OCI-LY3 (cell line): ENCODE results near the gene DFFA.

Experiments used
- H2AFZ ChIP-seq: fragments of 200-600, 300-600 bp; shearing (Covaris generic); 2 replicates; pipeline ENCODE4 v1.6.0; 2014; ENCODE audit warnings: antibody characterized with exemption, low read depth, low read length
- H3K27ac ChIP-seq: fragments of 200-600, 300-600 bp; sonication (generic); 2 replicates; pipeline ENCODE4 v1.5.1; 2014; ENCODE audit warnings: mild to moderate bottlenecking, low read length, moderate library complexity, mixed read lengths
- H3K27me3 ChIP-seq: fragments of 200-600, 300-600 bp; sonication (generic); 2 replicates; pipeline ENCODE4 v1.6.1; 2014; ENCODE audit warnings: low read depth, low read length, mixed read lengths
- H3K36me3 ChIP-seq: fragments of 200-600, 300-600 bp; sonication (generic); replicated peaks from 2 replicates; pipeline ENCODE3; 2014; ENCODE audit warnings: low read depth, low read length, mixed read lengths
- H3K4me1 ChIP-seq: fragments of 300-600, 200-600 bp; sonication (generic); 2 replicates; pipeline ENCODE4 v1.6.1; 2014; ENCODE audit warnings: low read length, mixed read lengths
- H3K4me2 ChIP-seq: fragments of 200-600, 300-600 bp; sonication (generic); 2 replicates; pipeline ENCODE4 v1.6.1; 2014; ENCODE audit warnings: low read length, mixed read lengths
- H3K4me3 ChIP-seq: fragments of 300-600, 200-600 bp; sonication (generic); 2 replicates; pipeline ENCODE4 v1.5.1; 2014; ENCODE audit warnings: antibody characterized with exemption, mild to moderate bottlenecking, low read length, moderate library complexity
- H3K79me2 ChIP-seq: fragments of 300-600, 200-600 bp; shearing (Covaris generic); 2 replicates; pipeline ENCODE4 v1.6.1; 2014; ENCODE audit warnings: mild to moderate bottlenecking, low read length, mixed read lengths
- H3K9ac ChIP-seq: fragments of 300-600, 200-600 bp; shearing (Covaris generic); 2 replicates; pipeline ENCODE4 v1.6.0; 2014; ENCODE audit warnings: mild to moderate bottlenecking, low read length, moderate library complexity
- H3K9me3 ChIP-seq: fragments of 200-600, 300-600 bp; shearing (Covaris generic); 2 replicates; pipeline ENCODE4 v1.6.1; 2014; ENCODE audit warnings: low read length, mixed read lengths; ENCODE audit not compliant: insufficient read depth
- H4K20me1 ChIP-seq: fragments of 200-600, 300-600 bp; sonication (generic); 2 replicates; pipeline ENCODE4 v1.6.1; 2016; ENCODE audit warnings: low read length, mixed read lengths; ENCODE audit not compliant: insufficient read depth
- CTCF ChIP-seq: fragments of 200-600, 300-600 bp; sonication (generic); IDR thresholded peaks from 2 replicates; pipeline ENCODE4 v1.5.1; 2014; ENCODE audit warnings: antibody characterized with exemption, low read length, low read depth
- EZH2phosphoT487 ChIP-seq: fragments of 200-600 bp; shearing (Covaris generic); IDR thresholded peaks from 2 replicates; pipeline ENCODE4 v1.6.1; 2018; ENCODE audit warnings: antibody characterized with exemption, mixed run types, low read depth

Gene DFFA

GRCh38 chr1:10489291-10490055 lies 17.1 kb upstream of the DFFA start:
- H4K20me1 ChIP-seq, result no peaks in the 10 kb centered on the region
- H3K4me2 ChIP-seq, result no peak overlapping the region
- no peaks in the 10 kb centered on the region for H3K36me3 ChIP-seq
- no peak overlapping the region for H3K9ac ChIP-seq
- H2AFZ ChIP-seq, result no peak overlapping the region
- H3K27me3 ChIP-seq, result no peaks in the 10 kb centered on the region
- H3K79me2 ChIP-seq, result peaks cover 8% of the 10 kb centered on the region
- H3K27ac ChIP-seq, result no peak overlapping the region
- TF ChIP-seq CTCF, result no peak
- TF ChIP-seq EZH2phosphoT487, result no peak
- peaks cover 6% of the 10 kb centered on the region for H3K4me1 ChIP-seq
- H3K9me3 ChIP-seq, result no peaks in the 10 kb centered on the region
- H3K4me3 ChIP-seq, result no peak overlapping the region

GRCh38 chr1:10484521-10484920 lies 12.2 kb upstream of the DFFA start:
- Histone ChIP-seq H2AFZ (no peak overlapping the region), H3K79me2 (peaks cover 8% of the 10 kb centered on the region; the same call in 1 of the 2 replicates), H3K9ac (no peak overlapping the region), H3K9me3 (no peaks in the 10 kb centered on the region), H3K4me1 (peaks cover 2% of the 10 kb centered on the region; the same call in 1 of the 2 replicates), H4K20me1 (no peaks in the 10 kb centered on the region), H3K36me3 (no peaks in the 10 kb centered on the region), H3K27me3 (no peaks in the 10 kb centered on the region), H3K4me2 (no peak overlapping the region), H3K27ac (no peak overlapping the region), H3K4me3 (no peak overlapping the region)
- TF ChIP-seq EZH2phosphoT487, result no peak
- no peak for TF ChIP-seq CTCF

- Histone ChIP-seq H3K27me3 (no peaks in the 10 kb centered on the region), H3K9me3 (no peaks in the 10 kb centered on the region), H3K4me1 (peaks cover 6% of the 10 kb centered on the region; the same call in 1 of the 2 replicates), H3K79me2 (peaks cover 24% of the 10 kb centered on the region), H4K20me1 (no peaks in the 10 kb centered on the region), H3K27ac (no peak overlapping the region), H3K36me3 (no peaks in the 10 kb centered on the region), H3K4me2 (no peak overlapping the region), H3K4me3 (no peak overlapping the region), H2AFZ (no peak overlapping the region), H3K9ac (no peak overlapping the region)
- TF ChIP-seq CTCF (no peak), EZH2phosphoT487 (no peak)
Observed at GRCh38 chr1:10480614-10481013, 8.3 kb upstream of the DFFA start.

- Histone ChIP-seq H3K4me1 (peaks cover 9% of the 10 kb centered on the region), H3K4me2 (no peak overlapping the region), H3K36me3 (no peaks in the 10 kb centered on the region), H3K27me3 (no peaks in the 10 kb centered on the region), H3K9ac (no peak overlapping the region), H2AFZ (no peak overlapping the region), H4K20me1 (no peaks in the 10 kb centered on the region), H3K27ac (no peak overlapping the region), H3K4me3 (no peak overlapping the region), H3K9me3 (no peaks in the 10 kb centered on the region), H3K79me2 (peaks cover 22% of the 10 kb centered on the region)
- no peak for TF ChIP-seq CTCF
- TF ChIP-seq EZH2phosphoT487, result no peak
Observed at GRCh38 chr1:10479296-10479695, 7.0 kb upstream of the DFFA start.
